NCI-H524 (cell line): ENCODE data around the gene LAMC2.

ENCODE experiments used
- DNase-seq, 2 experiments: peaks; one replicate each; lab custom pipeline; 2025; lab: John Stamatoyannopoulos, UW

Gene LAMC2

DNA sequence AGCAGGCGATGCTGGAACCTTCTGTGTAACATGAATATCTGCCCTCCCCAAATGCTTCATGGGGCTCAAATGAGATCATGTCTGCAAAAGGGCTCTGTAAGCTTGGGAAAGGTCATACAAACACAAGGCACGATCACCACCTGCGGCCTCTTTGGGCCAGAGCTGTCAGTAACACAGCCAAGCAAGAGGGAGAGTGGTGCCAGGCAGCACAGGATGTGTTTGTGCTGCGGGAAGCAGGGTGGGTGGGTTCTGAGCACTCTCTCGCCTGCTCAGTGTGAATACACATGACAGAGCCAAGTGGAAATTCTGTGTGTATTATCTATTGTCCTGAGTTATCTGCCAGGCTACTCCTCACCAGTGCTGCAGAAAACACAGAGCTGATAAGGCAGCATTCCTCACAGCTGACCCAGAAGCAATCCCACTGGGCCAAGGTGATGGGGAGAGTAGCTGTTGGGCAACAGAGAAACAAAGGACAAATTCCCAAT is 101.2 kb downstream of the LAMC2 start:
- no peak for DNase-seq

DNA sequence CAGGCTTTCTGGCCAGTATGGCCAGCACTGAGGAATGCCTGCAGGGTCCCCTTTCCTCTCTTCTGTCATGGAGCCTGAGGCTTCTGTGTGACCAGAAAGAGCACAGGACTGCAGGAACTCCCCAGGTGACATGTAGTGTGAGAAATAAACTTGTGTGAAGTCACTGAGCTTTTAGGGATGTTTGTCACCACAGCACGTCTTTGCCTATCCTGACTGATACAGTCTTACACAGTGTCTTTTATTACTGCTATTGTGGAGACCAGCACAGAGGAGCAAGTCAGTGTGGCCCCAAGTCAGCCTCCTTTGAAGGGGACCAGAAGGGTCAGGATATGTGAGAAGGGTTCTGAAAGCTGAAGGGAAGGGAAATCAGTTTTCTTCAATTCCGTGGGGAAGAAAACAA is 102.5 kb downstream of the LAMC2 start:
- no peak for DNase-seq

DNA sequence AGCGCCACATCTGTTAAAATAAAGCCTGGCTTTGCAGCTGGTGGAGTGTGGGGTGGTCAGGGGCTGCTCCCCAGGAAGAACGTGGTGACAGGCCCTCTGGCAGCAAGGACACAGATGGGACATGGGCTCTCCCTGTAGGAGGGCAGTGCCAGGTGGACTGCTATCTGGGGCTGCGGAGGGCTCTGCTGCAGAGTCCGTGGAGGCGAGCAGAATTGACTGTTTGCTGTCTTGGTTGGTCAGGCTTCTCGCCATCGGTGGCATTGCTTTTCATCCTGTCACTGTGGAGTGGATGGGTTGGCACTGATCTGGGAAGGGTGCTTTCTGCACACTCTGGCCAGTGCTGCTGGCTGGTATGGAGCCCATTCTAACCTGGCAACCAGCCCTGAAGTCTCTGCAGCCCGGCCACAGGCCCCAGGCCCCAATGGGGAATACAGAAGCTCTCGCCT is 103.0 kb downstream of the LAMC2 start:
- peak in 1 of 2 experiments; percentile 68 for DNase-seq

DNA sequence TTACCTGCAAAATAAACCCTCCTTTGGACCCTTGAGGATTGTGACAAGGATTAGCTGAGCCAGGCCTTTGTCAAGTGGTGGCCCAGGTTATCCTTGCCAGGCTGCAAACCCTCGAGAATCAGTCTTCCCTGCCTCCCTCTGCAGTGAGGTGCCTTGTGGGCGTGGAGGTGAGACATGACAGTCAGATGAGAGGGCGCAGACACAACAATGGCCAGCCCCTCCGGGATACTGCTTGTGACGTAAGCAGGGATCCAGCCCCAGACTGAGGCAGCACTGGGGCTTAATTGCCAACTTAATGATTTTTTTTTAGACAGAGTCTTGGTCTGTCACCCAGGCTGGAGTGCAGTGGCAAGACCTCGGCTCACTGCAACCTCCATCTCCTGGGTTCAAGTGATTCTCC is 104.6 kb downstream of the LAMC2 start:
- no peak for DNase-seq

DNA sequence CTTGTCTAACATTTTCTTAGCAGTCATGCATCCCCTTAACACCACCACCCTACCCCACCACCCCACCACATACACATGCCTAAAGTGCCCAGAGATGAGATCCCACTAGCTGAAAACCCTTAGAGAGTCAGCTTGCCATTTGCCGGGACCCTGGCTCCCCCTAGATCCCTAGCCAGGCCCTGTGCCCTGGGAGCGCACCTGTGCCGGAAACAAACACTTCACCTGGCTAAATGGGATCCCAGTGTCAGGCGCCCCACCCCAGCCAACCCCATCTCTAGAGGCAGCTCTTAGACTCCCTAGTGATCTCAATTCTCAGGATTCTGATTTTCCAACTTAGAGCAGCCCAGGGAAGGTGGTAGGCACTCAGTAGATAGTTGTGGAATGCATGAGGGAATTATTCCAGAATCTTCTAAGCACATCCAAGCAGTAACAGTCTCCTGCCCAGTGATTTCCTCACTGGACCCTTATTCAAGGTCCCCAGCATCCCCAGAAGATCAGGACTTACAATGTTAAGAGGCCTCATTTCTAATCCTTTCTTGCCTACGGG is 105.2 kb downstream of the LAMC2 start:
- no peak for DNase-seq

DNA sequence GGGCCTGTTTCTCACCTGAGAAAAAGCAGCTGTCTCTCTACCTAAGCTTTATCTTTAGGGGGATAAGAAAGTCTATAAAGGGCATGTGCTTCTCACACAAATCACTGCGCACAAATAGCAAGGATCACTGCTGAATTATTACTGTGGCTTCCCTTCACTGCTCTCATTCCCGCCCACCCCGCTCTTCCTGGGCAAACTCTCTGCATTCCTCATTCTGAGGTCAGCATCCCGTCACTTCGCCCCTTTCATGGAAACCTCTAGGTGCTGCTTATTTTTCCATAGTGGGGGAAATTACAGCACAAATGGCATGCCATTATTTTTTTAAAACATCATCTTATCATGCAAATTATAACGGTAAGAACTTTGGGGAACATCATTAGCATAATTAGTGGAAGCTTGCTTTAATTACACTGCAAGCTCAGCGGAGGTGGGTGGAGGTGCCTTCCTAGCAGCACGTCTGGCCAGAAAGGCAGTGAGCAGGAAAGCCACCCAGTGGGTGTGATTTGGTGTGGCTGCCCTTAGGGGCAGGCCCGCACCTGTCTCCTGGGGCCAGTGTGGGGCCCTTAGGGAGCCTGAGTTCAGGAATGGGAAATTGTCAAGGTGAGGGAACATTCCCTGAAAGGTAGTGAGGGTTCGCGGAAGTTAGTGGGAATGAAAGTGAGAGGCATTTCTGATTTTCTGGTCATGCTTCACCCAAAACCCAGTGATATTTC is 105.9 kb downstream of the LAMC2 start:
- no peak for DNase-seq

DNA sequence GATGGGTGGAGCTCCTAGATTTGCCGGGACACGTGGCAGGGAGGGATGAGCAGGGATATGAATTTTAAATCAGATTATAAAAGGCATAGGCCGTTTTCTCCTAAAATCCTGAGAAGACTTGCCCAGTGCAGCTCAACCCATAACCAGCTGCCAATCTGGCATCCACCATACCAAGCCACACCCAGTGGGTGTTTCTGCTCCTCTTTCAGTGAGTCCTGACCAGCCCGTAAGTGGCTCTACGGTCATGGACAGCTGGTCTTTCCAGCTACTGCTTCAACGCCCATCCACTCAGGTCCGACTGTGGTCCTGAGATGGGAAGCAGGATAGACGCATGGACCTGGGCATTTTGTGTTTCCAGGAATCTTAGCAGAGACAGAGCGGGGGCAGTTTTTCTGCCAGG is 107.2 kb downstream of the LAMC2 start:
- peak in 1 of 2 experiments; percentile 62 for DNase-seq

DNA sequence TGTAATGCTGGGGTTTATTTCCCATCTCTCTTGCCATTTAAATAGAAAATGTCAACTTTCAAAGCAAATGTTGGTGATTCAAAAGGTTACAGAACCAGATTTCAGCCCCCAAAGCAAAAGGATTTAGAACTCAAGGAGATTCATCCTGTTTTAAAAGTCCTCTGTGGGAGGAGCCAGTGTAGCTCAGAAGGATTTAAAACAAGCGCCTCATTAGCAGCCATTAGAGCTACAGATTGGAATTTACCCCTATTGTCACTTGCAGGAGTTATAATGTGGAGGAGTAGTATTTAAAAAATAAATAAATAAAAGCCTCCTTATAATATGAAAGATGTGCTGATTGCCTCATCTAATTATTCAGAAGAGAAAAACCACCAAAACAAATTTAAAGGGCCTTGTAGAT is 107.8 kb downstream of the LAMC2 start:
- DNase-seq: peak in 1 of 2 experiments; percentile 21
